HG02885 (cell line): ENCODE results near the gene ARHGAP26.

Source experiments
- ATAC-seq: cut with Tn5 transposase; IDR thresholded peaks from one replicate; pipeline ENCODE4 v1.9.1; 2021; ENCODE audit warnings: mild to moderate bottlenecking; ENCODE audit not compliant: unreplicated experiment, poor library complexity

Gene ARHGAP26

DNA sequence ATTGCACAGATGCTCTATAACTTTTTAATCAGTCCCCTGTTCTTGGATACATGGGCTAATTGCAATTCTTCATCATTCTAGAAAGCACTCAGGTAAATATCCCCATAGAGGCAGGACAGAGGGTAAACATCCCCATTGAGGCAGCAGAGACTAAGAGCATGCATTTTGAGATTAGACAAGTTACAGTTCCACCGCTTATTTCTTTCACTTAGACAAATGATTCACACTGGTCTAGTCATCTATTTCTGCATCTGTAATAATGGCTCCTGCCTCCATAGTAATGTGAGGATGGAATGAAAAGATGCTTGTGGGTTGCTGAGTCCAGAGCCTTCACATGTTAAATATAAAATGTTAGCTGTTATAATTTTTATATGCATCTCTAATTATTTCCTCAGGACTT is 276.9 kb downstream of the ARHGAP26 start:
- no peak for ATAC-seq

- no peak for ATAC-seq
Observed at GRCh38 chr5:143050183-143050582, 280.0 kb downstream of the ARHGAP26 start.

- no peak for ATAC-seq
Observed at GRCh38 chr5:143051244-143052058, 281.3 kb downstream of the ARHGAP26 start.

- no peak for ATAC-seq
Observed at GRCh38 chr5:143052967-143053682, 282.9 kb downstream of the ARHGAP26 start.

DNA sequence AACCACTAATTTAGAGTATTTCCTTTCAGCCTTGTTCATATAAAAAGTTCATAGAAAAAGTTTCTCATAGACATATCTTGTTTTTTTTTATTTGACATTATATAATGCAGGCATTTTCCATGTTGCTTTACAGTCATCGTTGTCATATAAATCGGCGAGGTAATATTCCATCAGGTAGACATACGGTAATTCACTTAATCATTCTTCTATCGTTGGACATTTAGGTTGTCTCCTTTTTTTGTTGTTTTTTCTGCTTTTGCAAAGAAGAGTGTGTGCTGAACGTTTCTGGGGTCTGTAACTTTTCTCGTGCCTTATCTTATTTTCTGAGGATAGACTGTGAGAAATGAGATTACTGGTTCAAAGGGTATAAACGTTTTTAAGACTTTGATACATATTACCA is 283.6 kb downstream of the ARHGAP26 start:
- ATAC-seq, result no peak

DNA sequence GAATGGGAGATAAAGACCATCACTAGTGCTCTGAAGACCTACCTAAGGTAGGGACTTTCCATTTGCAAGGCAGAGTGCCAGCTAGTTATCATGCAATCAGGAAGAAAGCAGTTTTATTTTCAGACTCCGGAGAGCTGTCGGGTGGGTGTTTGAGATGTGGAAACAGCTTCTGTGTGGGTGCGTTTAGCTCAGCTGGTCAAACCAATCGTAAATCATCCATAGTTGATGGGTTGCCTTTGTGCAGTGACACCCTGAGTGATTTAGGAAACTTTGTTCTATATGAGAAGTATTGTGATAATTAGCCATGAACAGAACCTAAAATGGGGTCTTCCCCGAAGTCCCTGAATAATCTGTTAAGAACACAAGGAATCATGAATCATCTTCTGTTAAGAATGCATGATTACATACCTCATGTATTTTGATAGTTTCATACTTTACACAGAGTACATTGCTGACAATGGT is 284.3 kb downstream of the ARHGAP26 start:
- ATAC-seq, result peak; percentile 47

GRCh38 chr5:143055596-143056338 is 285.6 kb downstream of the ARHGAP26 start:
- no peak for ATAC-seq

DNA sequence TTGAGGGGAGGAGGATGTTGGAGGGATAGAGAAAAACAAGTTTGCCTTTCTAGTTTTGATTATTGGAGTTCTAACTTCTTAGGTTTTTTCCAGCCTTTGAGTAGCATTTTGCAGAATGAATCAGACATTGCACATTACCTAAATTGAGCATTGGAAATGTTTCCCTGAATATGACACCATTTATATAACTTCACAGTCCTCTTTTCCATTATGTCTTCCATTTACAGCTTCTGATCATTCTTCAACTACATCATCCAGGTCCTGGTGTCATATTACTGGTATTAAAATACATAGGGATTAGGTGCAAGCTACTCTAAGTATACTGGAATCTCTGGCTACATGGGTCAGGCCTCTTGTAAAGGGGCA is 286.1 kb downstream of the ARHGAP26 start:
- ATAC-seq, result peak; percentile 5

- ATAC-seq, result peak; percentile 37
Observed at GRCh38 chr5:143056792-143057579, 286.8 kb downstream of the ARHGAP26 start.

GRCh38 chr5:143057580-143057999 is 287.4 kb downstream of the ARHGAP26 start:
- ATAC-seq, result peak; percentile 67

- no peak for ATAC-seq
Observed at GRCh38 chr5:143059355-143059754, 289.2 kb downstream of the ARHGAP26 start.

DNA sequence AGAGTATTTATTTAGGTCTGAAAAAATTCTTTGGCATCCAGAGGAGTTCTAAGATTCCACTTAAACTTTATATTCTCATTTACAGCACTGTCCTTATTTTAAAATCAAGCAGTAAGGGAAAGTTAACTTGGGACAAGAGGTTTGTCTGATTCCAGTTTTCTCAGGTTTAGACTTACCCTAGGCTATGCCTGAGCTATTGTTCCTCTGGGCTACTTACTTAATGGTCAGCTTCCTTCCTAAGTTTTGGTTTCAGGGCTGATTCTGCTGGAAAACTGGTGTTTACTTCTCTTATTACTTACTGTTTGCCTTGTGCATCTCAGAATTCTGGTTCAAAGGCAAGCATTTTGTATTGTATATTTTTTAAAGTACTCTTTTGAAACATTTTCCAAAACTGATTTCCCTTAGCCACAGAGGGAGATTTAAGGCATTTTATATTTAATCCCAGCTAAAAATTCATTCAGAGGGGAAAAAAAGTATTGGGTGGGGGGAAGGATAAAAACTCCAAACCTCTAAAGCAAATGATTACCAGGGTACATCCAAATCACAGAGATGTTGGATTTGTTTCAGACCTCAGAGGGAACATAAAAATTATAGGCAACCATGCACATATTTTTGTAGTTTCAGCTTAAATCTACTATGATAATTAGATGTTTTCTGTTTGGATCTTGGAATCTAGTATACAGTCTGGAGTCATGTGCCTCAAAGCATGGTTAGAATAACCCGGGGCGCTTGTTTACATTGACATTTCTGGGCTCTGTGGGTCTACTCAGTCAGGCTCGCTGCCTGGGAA is 290.0 kb downstream of the ARHGAP26 start:
- no peak for ATAC-seq

- ATAC-seq, result no peak
Observed at GRCh38 chr5:143061161-143061945, 291.2 kb downstream of the ARHGAP26 start.

DNA sequence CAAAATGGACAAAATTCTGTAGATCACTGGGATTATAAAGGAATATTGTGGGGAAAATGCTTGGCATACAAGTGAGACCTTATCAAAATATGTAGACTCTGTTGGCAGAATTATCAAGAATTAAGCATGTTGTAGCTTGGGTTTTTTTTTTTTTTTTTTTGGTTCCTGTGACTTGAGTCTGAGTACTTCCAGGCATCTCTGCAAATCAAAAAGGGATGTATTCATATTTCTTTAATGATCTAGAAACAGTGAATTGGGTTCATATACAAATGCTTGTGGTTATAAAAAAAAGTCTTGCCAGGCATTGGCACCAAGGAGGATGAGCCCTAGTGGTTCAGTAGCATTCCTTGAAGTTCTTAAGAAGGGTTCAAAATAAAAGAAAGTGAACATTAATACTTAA is 292.2 kb downstream of the ARHGAP26 start:
- ATAC-seq, result no peak

GRCh38 chr5:143063175-143063970 is 293.2 kb downstream of the ARHGAP26 start:
- ATAC-seq, result no peak

DNA sequence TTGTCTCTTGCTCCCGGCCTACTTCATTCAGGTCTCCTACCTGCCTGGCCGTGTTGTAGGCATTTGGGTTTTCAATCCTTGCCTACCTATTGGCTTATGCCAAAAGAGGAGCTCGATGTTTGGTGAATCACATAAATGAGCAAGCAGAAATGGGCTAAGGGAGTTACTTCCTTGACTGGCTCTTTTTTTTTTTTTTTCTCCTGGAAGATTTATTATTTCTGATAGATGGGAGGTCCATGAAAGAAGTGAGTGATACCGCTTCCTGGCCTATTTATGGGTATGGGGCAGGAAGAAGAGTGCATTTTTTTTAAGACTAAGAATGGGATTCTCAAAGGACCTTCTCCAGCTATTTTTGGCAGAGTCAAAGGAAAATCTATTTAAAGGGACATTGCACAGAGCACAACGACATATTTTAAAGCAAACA is 294.1 kb downstream of the ARHGAP26 start:
- no peak for ATAC-seq

GRCh38 chr5:143064676-143065075 is 294.5 kb downstream of the ARHGAP26 start:
- no peak for ATAC-seq
